PC-9 (cell line): ENCODE results near the gene TRAM2.

ENCODE experiments used
- CTCF ChIP-seq: fragments of 200-600 bp; sonication (generic); conservative IDR thresholded peaks from 2 replicates; pipeline ENCODE4 v1.6.1; 2017; ENCODE audit warnings: mixed run types, antibody characterized with exemption, mild to moderate bottlenecking, moderate library complexity
- EZH2 ChIP-seq: fragments of 200-600 bp; sonication (generic); IDR thresholded peaks from 2 replicates; pipeline ENCODE4 v1.8.0; 2017; ENCODE audit warnings: antibody characterized with exemption, low read depth

GRCh38 chr6:52610745-52611355 is 34.0 kb upstream of the TRAM2 start:
- TF ChIP-seq CTCF (no peak), EZH2 (no peak)
